Lower leg skin (tissue), 3 donors: ENCODE results near the gene ARAP3.

ENCODE experiments used
- CTCF ChIP-seq, 3 donors: fragments of 450-650 bp; IDR thresholded peaks; one replicate each; pipeline ENCODE4 v1.5.1; 2016; ENCODE audit warnings: antibody characterized with exemption in 3 of 3, mild to moderate bottlenecking in 3 of 3, moderate library complexity in 2 of 3
- POLR2A ChIP-seq, 2 donors: fragments of 450-650 bp; IDR thresholded peaks; one replicate each; pipeline ENCODE4 v1.6.1; 2016 to 2017; ENCODE audit warnings: antibody characterized with exemption in 2 of 2, mild to moderate bottlenecking in 1 of 2, moderate library complexity in 1 of 2

GRCh38 chr5:141646026-141646425 lies 36.0 kb downstream of the ARAP3 start:
- TF ChIP-seq CTCF (IDR thresholded peaks at IDR 0.05) (no peak), POLR2A (IDR thresholded peaks at IDR 0.05) (no peak)
